A549 treated with GW870086 at 1 μM for 4 hours (cell line): Measurements from ENCODE around the gene CRIP1. TPM values are rescaled to one million over a fixed set of nuclear protein-coding genes. Genes with fewer than 3 reads are reported as not detected.

Source experiments
- total RNA-seq: library from RNA; stranded (reverse); fragments of 200-300 nt; extraction: Qiagen RNA extraction; gene quantifications from 5 replicates; pipeline ENCODE4 v1.2.3, GENCODE V29; 2022; ENCODE audit warnings: low read depth

Gene CRIP1, protein sequence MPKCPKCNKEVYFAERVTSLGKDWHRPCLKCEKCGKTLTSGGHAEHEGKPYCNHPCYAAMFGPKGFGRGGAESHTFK
- 1,759 to 2,006 TPM (median 1,923 TPM) in 5 replicates for total RNA-seq

GRCh38 chr14:105486163-105486973 lies at the start of gene CRIP1:
Gene CRIP1, plus strand, starts transcription at chr14:105486886. Its CDS starts 374 bp downstream, at chr14:105487260.

DNA sequence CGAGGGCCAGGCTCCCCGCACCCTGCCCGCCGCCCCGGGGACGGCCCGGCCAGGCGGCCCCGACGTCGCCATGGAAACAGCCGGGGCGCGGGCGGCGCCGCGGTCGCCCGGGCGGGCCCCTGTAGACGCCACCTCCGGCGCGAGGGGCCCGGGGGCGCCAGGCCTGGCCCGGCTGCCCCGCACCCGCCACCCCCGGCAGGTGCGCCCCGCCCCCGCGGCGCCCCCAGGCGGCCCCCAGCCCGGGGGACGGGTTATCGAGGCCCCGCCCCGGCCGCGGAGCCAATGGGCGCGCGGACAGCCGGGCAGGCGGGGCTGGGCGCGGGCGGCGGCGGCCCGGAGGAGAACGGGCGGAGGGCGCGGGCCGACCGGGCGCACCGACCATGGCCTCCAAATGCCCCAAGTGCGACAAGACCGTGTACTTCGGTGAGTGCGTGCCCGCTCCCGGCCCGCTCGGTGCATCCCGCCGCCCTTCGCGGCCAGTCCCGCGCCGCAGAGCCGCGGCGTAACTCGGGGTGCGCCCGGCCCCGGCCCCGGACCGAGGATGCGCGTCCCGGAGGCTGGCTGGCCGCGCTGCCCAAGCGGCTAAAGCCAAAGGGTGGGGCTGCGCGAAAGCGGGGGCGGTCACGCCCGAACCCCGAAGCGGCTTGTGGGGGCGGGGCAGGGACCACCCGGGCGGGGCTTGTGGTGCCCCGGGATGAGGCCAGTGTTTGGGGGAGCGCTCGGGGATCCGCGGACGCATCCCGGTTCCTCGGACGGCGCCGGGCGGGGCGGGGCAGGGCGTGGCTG lies 12.0 kb upstream of the CRIP1 start, which contains the start of gene CRIP2:
Gene CRIP2 (plus strand): TSS at position 339 of the 786 bp plus-strand sequence. CDS start 42 bp downstream, at position 381.

GRCh38 chr14:105490572-105491365 lies 4.1 kb downstream of the CRIP1 start, which contains the start of gene TEDC1:
Gene TEDC1, plus strand, starts transcription at chr14:105491246. Its CDS starts 130 bp downstream, at chr14:105491376.

GRCh38 chr14:105525861-105526775 lies 39.4 kb downstream of the CRIP1 start, which contains the start of gene TMEM121:
Gene TMEM121, plus strand, starts transcription at chr14:105526583. Its CDS starts 2,252 bp downstream, at chr14:105528835.

Other genes with a start within 250 kb of the CRIP1 start
- 31.1 to 44.6 TPM (median 41.2 TPM) in 5 replicates for gene BTBD6, start 238.4 kb upstream of the CRIP1 start, total RNA-seq
- gene BRF1, start 185.9 kb upstream of the CRIP1 start, total RNA-seq: 22.2 to 28.7 TPM (median 27.7 TPM) in 5 replicates
- 19.6 to 29.2 TPM (median 26.5 TPM) in 5 replicates for gene PACS2, start 172.1 kb upstream of the CRIP1 start, total RNA-seq
- 0.14 to 0.52 TPM (median 0.23 TPM) in 4 of 5 replicates, not detected in the other for gene TEX22, start 88.3 kb upstream of the CRIP1 start, total RNA-seq
- 57.3 to 82.9 TPM (median 78.9 TPM) in 5 replicates for gene MTA1, start 67.1 kb upstream of the CRIP1 start, total RNA-seq
- 124 to 214 TPM (median 194 TPM) in 5 replicates for gene CRIP2, start 12.1 kb upstream of the CRIP1 start, total RNA-seq
- 33.9 to 47.0 TPM (median 44.7 TPM) in 5 replicates for gene TEDC1, start 4.4 kb downstream of the CRIP1 start, total RNA-seq
- gene TMEM121, start 39.7 kb downstream of the CRIP1 start, total RNA-seq: 4.6 to 8.8 TPM (median 8.2 TPM) in 5 replicates